ENCODE measurements around the gene GUCA2B.

Gene GUCA2B

GRCh38 chr1:42168391-42168670 is 15.1 kb downstream of the GUCA2B start:
- Histone ChIP-seq H3K4me3 (ENCODE audit: low read depth, low read length) (no peak overlapping the region), H3K36me3 (ENCODE audit: control insufficient read depth, insufficient read depth, low read length) (no peaks in the 10 kb centered on the region), H3K9ac (ENCODE audit: low read length) (no peak overlapping the region), H3K9me3 (ENCODE audit: control insufficient read depth, insufficient read depth, low read depth, low read length) (no peaks in the 10 kb centered on the region), H3K27me3 (ENCODE audit: control insufficient read depth, insufficient read depth, low read length) (no peaks in the 10 kb centered on the region), H3K4me1 (ENCODE audit: control insufficient read depth, insufficient read depth, low read length) (peaks cover 25% of the 10 kb centered on the region), H3K27ac (ENCODE audit: low read depth, low read length) (no peak overlapping the region)

- no peaks in the 10 kb centered on the region for H3K27me3 ChIP-seq (ENCODE audit: control insufficient read depth, insufficient read depth, low read length)
- H3K9ac ChIP-seq (ENCODE audit: low read length) = no peak overlapping the region
- H3K9me3 ChIP-seq (ENCODE audit: control insufficient read depth, insufficient read depth, low read depth, low read length) = no peaks in the 10 kb centered on the region
- H3K36me3 ChIP-seq (ENCODE audit: control insufficient read depth, insufficient read depth, low read length) = no peaks in the 10 kb centered on the region
- H3K27ac ChIP-seq (ENCODE audit: low read depth, low read length) = no peak overlapping the region
- H3K4me1 ChIP-seq (ENCODE audit: control insufficient read depth, insufficient read depth, low read length) = peaks cover 25% of the 10 kb centered on the region
- no peak overlapping the region for H3K4me3 ChIP-seq (ENCODE audit: low read depth, low read length)
These were observed 15.6 kb downstream of the GUCA2B start for GRCh38 chr1:42168763-42169162.

- Histone ChIP-seq H3K9me3 (ENCODE audit: control insufficient read depth, insufficient read depth, low read depth, low read length) (no peaks in the 10 kb centered on the region), H3K4me3 (ENCODE audit: low read depth, low read length) (no peak overlapping the region), H3K27me3 (ENCODE audit: control insufficient read depth, insufficient read depth, low read length) (no peaks in the 10 kb centered on the region), H3K36me3 (ENCODE audit: control insufficient read depth, insufficient read depth, low read length) (no peaks in the 10 kb centered on the region), H3K27ac (ENCODE audit: low read depth, low read length) (no peak overlapping the region), H3K4me1 (ENCODE audit: control insufficient read depth, insufficient read depth, low read length) (peaks cover 16% of the 10 kb centered on the region; the same call in 1 of the 2 replicates), H3K9ac (ENCODE audit: low read length) (no peak overlapping the region)
These were observed 17.8 kb downstream of the GUCA2B start for GRCh38 chr1:42170779-42171621.

- no peaks in the 10 kb centered on the region for H3K27me3 ChIP-seq (ENCODE audit: control insufficient read depth, insufficient read depth, low read length)
- no peaks in the 10 kb centered on the region for H3K9me3 ChIP-seq (ENCODE audit: control insufficient read depth, insufficient read depth, low read depth, low read length)
- no peak overlapping the region for H3K4me3 ChIP-seq (ENCODE audit: low read depth, low read length)
- H3K27ac ChIP-seq (ENCODE audit: low read depth, low read length) = no peak overlapping the region
- H3K4me1 ChIP-seq (ENCODE audit: control insufficient read depth, insufficient read depth, low read length) = peaks cover 13% of the 10 kb centered on the region; the same call in 1 of the 2 replicates
- H3K36me3 ChIP-seq (ENCODE audit: control insufficient read depth, insufficient read depth, low read length) = no peaks in the 10 kb centered on the region
- no peak overlapping the region for H3K9ac ChIP-seq (ENCODE audit: low read length)
These were observed 18.6 kb downstream of the GUCA2B start for GRCh38 chr1:42171679-42172266.

GRCh38 chr1:42172381-42173133 is 19.3 kb downstream of the GUCA2B start:
- H3K27me3 ChIP-seq (ENCODE audit: control insufficient read depth, insufficient read depth, low read length) = no peaks in the 10 kb centered on the region
- H3K4me1 ChIP-seq (ENCODE audit: control insufficient read depth, insufficient read depth, low read length) = peaks cover 13% of the 10 kb centered on the region; the same call in 1 of the 2 replicates
- no peaks in the 10 kb centered on the region for H3K36me3 ChIP-seq (ENCODE audit: control insufficient read depth, insufficient read depth, low read length)
- H3K27ac ChIP-seq (ENCODE audit: low read depth, low read length) = no peak overlapping the region
- H3K9ac ChIP-seq (ENCODE audit: low read length) = no peak overlapping the region
- no peak overlapping the region for H3K4me3 ChIP-seq (ENCODE audit: low read depth, low read length)
- no peaks in the 10 kb centered on the region for H3K9me3 ChIP-seq (ENCODE audit: control insufficient read depth, insufficient read depth, low read depth, low read length)

- Histone ChIP-seq H3K27ac (ENCODE audit: low read depth, low read length) (no peak overlapping the region), H3K4me3 (ENCODE audit: low read depth, low read length) (no peak overlapping the region), H3K9me3 (ENCODE audit: control insufficient read depth, insufficient read depth, low read depth, low read length) (no peaks in the 10 kb centered on the region), H3K4me1 (ENCODE audit: control insufficient read depth, insufficient read depth, low read length) (peaks cover 6% of the 10 kb centered on the region; the same call in 1 of the 2 replicates), H3K36me3 (ENCODE audit: control insufficient read depth, insufficient read depth, low read length) (no peaks in the 10 kb centered on the region), H3K27me3 (ENCODE audit: control insufficient read depth, insufficient read depth, low read length) (no peaks in the 10 kb centered on the region), H3K9ac (ENCODE audit: low read length) (no peak overlapping the region)
These were observed 20.1 kb downstream of the GUCA2B start for GRCh38 chr1:42173155-42173933.

GRCh38 chr1:42173961-42174735 is 20.9 kb downstream of the GUCA2B start:
- no peaks in the 10 kb centered on the region for H3K36me3 ChIP-seq (ENCODE audit: control insufficient read depth, insufficient read depth, low read length)
- no peaks in the 10 kb centered on the region for H3K27me3 ChIP-seq (ENCODE audit: control insufficient read depth, insufficient read depth, low read length)
- H3K4me3 ChIP-seq (ENCODE audit: low read depth, low read length) = no peak overlapping the region
- peaks cover 4% of the 10 kb centered on the region; the same call in 1 of the 2 replicates for H3K4me1 ChIP-seq (ENCODE audit: control insufficient read depth, insufficient read depth, low read length)
- H3K9ac ChIP-seq (ENCODE audit: low read length) = no peak overlapping the region
- no peak overlapping the region for H3K27ac ChIP-seq (ENCODE audit: low read depth, low read length)
- no peaks in the 10 kb centered on the region for H3K9me3 ChIP-seq (ENCODE audit: control insufficient read depth, insufficient read depth, low read depth, low read length)

GRCh38 chr1:42175314-42176054 is 22.3 kb downstream of the GUCA2B start:
- Histone ChIP-seq H3K9me3 (ENCODE audit: control insufficient read depth, insufficient read depth, low read depth, low read length) (no peaks in the 10 kb centered on the region), H3K36me3 (ENCODE audit: control insufficient read depth, insufficient read depth, low read length) (peaks cover 9% of the 10 kb centered on the region), H3K4me1 (ENCODE audit: control insufficient read depth, insufficient read depth, low read length) (peaks cover 4% of the 10 kb centered on the region; the same call in 1 of the 2 replicates), H3K4me3 (ENCODE audit: low read depth, low read length) (no peak overlapping the region), H3K27me3 (ENCODE audit: control insufficient read depth, insufficient read depth, low read length) (no peaks in the 10 kb centered on the region), H3K9ac (ENCODE audit: low read length) (no peak overlapping the region), H3K27ac (ENCODE audit: low read depth, low read length) (no peak overlapping the region)

GRCh38 chr1:42176902-42177519 is 23.8 kb downstream of the GUCA2B start:
- no peak overlapping the region for H3K9ac ChIP-seq (ENCODE audit: low read length)
- H3K4me1 ChIP-seq (ENCODE audit: control insufficient read depth, insufficient read depth, low read length) = peaks cover 4% of the 10 kb centered on the region; the same call in 1 of the 2 replicates
- peaks cover 16% of the 10 kb centered on the region for H3K36me3 ChIP-seq (ENCODE audit: control insufficient read depth, insufficient read depth, low read length)
- H3K4me3 ChIP-seq (ENCODE audit: low read depth, low read length) = no peak overlapping the region
- H3K9me3 ChIP-seq (ENCODE audit: control insufficient read depth, insufficient read depth, low read depth, low read length) = no peaks in the 10 kb centered on the region
- no peak overlapping the region for H3K27ac ChIP-seq (ENCODE audit: low read depth, low read length)
- no peaks in the 10 kb centered on the region for H3K27me3 ChIP-seq (ENCODE audit: control insufficient read depth, insufficient read depth, low read length)
